Measurements from ENCODE around the gene PNMA1. TPM values are rescaled to one million over a fixed set of nuclear protein-coding genes. Genes with fewer than 3 reads are reported as not detected.

Gene PNMA1
- total and polyA plus RNA-seq, 2 of the 13 experiments (the other 11 are each of a cell fraction or from before 2014, with no cell fraction given): 7.0 to 8.3 TPM

GRCh38 chr14:73753887-73754795 lies 40.0 kb upstream of the PNMA1 start (continued):
- TF ChIP-seq POLR2G (IDR thresholded peaks at IDR 0.05; ENCODE audit: low read depth, low read length): 0 out of 2 replicates have a peak, but pooled peaks have one; percentile 11
- TF ChIP-seq PAWR (CRISPR knock-in tag; IDR thresholded peaks at IDR 0.05; ENCODE audit: borderline replicate concordance): no peak
- no peak for TF ChIP-seq ZNF318 (CRISPR knock-in tag; IDR thresholded peaks at IDR 0.05)
- TF ChIP-seq SCMH1 (CRISPR knock-in tag; IDR thresholded peaks at IDR 0.05; ENCODE audit: borderline replicate concordance): no peak
- TF ChIP-seq ZNF281 (CRISPR knock-in tag; IDR thresholded peaks at IDR 0.05; ENCODE audit: borderline replicate concordance): no peak
- no peak for TF ChIP-seq SYNCRIP (IDR thresholded peaks at IDR 0.05; ENCODE audit: insufficient read depth, low read depth, low read length)
- TF ChIP-seq MEIS1 (CRISPR knock-in tag; IDR thresholded peaks at IDR 0.05; ENCODE audit: borderline replicate concordance): no peak
- TF ChIP-seq HNF4G (IDR thresholded peaks at IDR 0.05; ENCODE audit: borderline replicate concordance, low read depth, low read length): no peak
- TF ChIP-seq HNF4G (CRISPR knock-in tag; IDR thresholded peaks at IDR 0.05; ENCODE audit: borderline replicate concordance, low read depth): peak; percentile 19; the same call in 1 of the 2 replicates
- TF ChIP-seq AKAP8 (CRISPR knock-in tag; IDR thresholded peaks at IDR 0.05): no peak
- no peak for TF ChIP-seq CTCF (CRISPR knock-in tag; IDR thresholded peaks at IDR 0.05)
- TF ChIP-seq ARNTL (CRISPR knock-in tag; IDR thresholded peaks at IDR 0.05): no peak
- no peak for TF ChIP-seq MAFG (CRISPR knock-in tag; IDR thresholded peaks at IDR 0.05)
- TF ChIP-seq CREB3 (CRISPR knock-in tag; IDR thresholded peaks at IDR 0.05): no peak

Measured in HepG2 (cell line).